Coronary artery (tissue), 2 donors: ENCODE data around the gene PTPRR.
A peak's percentile ranks its signal among the peaks of the same experiment; 100 is the strongest.

Source experiments
- DNase-seq: peaks from one replicate; pipeline ENCODE4 v3.0.0-alpha.2; 2017; ENCODE audit warnings: low spot score
- H3K27ac ChIP-seq, 2 donors: fragments of 200-600 bp; sonication (generic); one replicate each; pipeline ENCODE4 v1.5.1; 2016 to 2019
- H3K4me3 ChIP-seq: fragments of 200-600 bp; sonication (generic); 2 replicates; pipeline ENCODE4 v1.5.1; 2016; ENCODE audit warnings: mild to moderate bottlenecking, moderate library complexity
- CTCF ChIP-seq: fragments of 200-600 bp; sonication (generic); IDR thresholded peaks from one replicate; pipeline ENCODE4 v1.5.1; 2019; ENCODE audit warnings: antibody characterized with exemption

Gene PTPRR

GRCh38 chr12:70645494-70646317 lies 274.8 kb downstream of the PTPRR start:
- Histone ChIP-seq H3K27ac (peak overlapping the region in 1 of 2 donors; percentile 15), H3K4me3 (peak overlapping the region; percentile 3)
- no peak for TF ChIP-seq CTCF
- no peak for DNase-seq

GRCh38 chr12:70644861-70645260 lies 275.7 kb downstream of the PTPRR start:
- no peak for DNase-seq
- Histone ChIP-seq H3K27ac (no peak overlapping the region), H3K4me3 (no peak overlapping the region)
- no peak for TF ChIP-seq CTCF

- no peak for TF ChIP-seq CTCF
Measured at GRCh38 chr12:70643939-70644338, 276.6 kb downstream of the PTPRR start.

GRCh38 chr12:70641691-70642090 lies 278.8 kb downstream of the PTPRR start:
- no peak for DNase-seq
- Histone ChIP-seq H3K4me3 (no peak overlapping the region), H3K27ac (no peak overlapping the region)
- TF ChIP-seq CTCF, result no peak

More at GRCh38 chr12:70643939-70644338, 276.6 kb downstream of the PTPRR start:
- DNase-seq, result no peak
- no peak overlapping the region for H3K4me3 ChIP-seq
- no peak overlapping the region for H3K27ac ChIP-seq

GRCh38 chr12:70640901-70641300 lies 279.6 kb downstream of the PTPRR start:
- Histone ChIP-seq H3K4me3 (no peak overlapping the region), H3K27ac (no peak overlapping the region)
- DNase-seq, result no peak
- no peak for TF ChIP-seq CTCF

GRCh38 chr12:70639535-70639934 lies 281.0 kb downstream of the PTPRR start:
- no peak for DNase-seq
- TF ChIP-seq CTCF, result no peak
- no peak overlapping the region for H3K4me3 ChIP-seq
- H3K27ac ChIP-seq, result no peak overlapping the region
